GM21529 (cell line): ENCODE results near the gene SMARCB1.

Experiments used
- ATAC-seq: cut with Tn5 transposase; IDR thresholded peaks from one replicate; pipeline ENCODE4 v1.9.1; 2021; ENCODE audit not compliant: unreplicated experiment

The SMARCB1 gene

DNA sequence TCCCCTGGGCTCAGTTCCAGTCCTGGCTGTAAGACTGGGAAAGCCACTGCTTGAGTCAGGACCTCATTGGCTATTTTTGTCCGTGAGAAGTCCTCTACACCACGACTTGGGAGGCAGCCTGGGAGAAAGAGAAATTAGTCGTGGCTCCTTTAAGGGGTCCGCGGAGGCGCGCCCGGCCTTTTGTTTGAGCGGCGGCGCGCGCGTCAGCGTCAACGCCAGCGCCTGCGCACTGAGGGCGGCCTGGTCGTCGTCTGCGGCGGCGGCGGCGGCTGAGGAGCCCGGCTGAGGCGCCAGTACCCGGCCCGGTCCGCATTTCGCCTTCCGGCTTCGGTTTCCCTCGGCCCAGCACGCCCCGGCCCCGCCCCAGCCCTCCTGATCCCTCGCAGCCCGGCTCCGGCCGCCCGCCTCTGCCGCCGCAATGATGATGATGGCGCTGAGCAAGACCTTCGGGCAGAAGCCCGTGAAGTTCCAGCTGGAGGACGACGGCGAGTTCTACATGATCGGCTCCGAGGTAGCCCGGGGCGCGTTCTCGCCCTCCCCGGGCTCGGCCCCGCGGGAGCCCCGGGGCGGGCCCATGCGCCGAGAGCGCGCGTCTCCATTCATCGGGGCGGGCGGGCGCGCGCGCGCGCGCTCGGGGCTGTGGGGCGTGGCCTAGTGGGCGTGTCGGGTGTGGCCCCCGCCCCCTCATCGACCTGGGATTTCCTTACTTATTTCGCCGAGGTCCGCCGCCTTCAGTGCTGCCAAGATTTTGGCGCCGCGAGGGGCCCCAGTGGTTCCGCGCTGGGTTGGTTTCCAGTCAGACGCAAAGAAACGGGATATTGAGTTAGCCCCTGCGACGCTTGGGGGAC lies at the start of gene SMARCB1:
TSS of gene SMARCB1 (plus strand) at position 215 of the 848 bp plus-strand sequence. CDS start at position 419, 204 bp downstream.
- ATAC-seq: peak; percentile 65

DNA sequence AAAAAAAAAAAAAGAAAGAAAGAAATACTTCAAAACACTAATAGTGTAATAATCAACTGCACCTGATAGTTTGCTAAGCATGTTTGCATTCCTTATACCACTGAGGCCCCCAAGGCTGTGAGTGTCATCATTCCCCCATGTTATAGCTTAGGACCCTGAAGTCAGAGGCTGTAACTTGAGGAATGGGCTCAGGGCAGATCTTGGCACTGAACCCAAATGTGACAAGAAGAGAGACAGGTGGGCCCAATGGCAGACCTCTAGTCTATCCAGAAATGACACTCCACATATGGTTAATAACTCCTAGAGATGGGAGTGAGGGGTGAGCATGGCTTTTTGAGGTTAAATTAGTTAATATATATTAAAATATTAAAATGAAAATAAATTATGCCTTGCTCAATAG lies 49.1 kb upstream of the SMARCB1 start:
- ATAC-seq: no peak

DNA sequence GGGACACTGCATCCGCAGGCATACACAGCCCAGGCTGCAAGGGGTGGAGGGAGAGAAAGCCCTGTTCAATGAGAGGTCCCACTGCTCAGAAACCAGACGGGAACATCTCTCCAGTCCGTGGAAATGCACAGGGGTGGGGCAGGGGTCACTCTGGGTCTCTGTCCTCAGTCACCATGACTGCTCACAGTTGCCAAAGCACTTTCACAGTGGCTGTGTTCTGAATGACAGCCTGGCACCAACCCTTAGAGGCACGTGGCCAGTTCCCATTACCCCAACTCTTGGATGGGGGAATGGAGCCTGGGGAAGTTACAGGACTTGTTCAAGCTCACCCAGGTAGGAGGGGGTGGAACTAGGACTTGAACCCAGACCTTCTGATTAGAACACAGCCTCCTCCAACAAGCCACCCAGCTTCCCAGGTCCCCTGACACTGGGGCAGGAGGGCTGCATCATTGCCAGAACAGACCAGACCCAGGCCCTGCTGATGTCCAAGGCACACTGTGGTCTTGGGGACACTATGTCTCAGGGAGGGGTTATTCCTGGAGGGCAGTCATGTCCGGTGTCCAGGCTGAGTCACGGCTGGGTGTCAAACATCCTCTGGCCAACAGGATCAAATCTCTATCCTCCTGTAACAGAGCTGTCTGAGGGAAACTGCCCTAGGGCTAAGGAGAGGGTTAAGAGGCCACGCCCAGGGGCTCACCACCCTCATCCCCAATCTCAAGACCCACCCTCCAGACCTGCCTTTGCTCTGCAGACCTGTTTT lies 44.1 kb upstream of the SMARCB1 start:
- no peak for ATAC-seq

DNA sequence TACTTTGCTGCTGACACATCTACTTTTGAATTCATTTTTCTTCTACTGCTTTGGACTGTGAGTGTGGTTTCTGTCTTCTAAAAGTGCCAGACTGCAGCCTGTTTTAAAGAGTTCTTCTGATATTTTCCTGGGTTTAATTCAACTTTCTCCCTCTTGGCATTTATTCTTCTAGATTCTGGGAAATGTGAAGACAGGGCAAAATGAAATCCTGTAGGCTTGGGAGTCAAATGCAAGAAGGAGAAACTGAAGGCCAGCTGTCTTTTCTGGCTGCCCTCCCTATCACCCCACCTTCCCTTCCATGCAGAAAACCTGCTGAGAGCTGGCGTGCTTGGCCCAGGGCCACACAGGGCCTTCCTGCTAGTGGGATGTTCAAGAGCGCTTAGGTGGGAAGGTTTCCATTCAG lies 43.5 kb upstream of the SMARCB1 start:
- no peak for ATAC-seq

DNA sequence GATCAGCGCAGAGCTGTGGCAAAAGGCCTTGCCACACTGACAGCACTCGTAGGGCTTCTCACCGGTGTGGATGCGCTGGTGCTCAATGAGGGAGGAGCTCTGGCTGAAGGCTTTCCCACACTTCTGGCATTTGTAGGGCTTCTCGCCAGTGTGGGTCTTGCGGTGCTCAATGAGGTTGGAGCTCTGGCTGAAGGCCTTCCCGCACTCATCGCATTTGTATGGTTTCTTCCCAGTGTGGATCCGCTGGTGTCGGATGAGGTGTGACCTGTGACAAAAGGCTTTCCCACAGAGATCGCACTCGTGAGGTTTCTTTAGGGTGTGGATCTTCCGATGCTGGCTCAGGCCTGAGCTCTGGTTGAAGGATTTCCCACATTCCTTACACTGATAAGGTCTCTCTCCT lies 42.8 kb upstream of the SMARCB1 start:
- no peak for ATAC-seq

DNA sequence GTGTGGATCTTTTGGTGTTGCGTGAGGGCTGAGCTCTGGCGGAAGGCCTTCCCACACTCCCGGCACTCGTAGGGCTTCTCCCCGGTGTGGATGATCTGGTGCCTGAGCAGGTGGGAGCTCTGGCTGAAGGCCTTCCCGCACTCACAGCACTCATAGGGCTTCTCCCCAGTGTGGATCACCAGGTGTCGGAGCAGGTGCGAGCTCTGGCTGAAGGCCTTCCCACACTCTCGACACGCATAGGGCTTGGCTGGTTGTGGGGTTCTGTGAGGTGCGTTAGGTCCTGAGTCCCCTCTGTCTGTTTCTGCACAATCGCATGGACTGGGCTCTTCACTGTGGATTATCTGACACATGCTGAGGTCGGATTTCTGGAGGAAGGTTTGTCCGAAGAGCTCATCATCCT lies 42.3 kb upstream of the SMARCB1 start:
- ATAC-seq: no peak

DNA sequence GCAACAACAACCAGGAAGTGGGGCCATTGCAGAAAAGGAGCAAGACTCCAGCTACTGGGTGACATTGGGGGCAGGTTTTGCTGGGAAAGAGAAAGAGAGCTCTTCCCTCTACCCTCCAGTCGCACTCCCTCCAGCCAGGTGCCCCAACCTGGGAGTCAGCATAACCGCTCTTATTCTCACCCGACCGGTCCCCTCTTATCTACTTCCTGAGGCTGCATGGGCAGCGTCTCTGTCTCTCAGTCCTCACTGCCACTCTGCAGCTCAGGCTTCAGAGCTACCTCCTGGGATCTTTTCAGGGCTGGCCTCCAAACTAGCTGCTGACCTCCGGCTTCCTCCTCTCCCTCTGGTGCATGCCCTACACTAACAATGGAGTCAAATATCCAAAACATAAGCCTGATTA lies 41.0 kb upstream of the SMARCB1 start:
- no peak for ATAC-seq

DNA sequence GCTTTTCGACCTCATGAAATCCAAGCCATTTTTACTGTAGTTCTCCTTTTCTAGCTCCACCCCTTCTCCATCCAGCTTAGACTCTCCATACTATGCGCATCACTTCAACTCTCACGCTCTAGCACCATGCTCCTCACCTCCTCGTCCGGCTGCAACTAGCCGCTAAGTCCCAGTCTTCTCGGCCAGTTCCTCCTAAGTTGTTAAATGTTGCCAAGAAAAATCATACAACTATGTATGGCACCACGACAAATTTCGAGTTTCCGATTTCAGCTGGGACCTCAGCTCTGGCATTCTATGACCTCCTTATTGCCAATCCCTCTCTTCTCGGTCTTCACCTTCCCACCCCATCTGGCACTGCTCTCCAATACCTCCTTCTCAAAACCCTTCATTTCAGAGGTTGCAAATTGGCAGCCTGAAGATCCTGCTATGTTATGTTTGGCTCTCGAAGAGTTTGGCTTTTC lies 36.9 kb upstream of the SMARCB1 start:
- no peak for ATAC-seq

DNA sequence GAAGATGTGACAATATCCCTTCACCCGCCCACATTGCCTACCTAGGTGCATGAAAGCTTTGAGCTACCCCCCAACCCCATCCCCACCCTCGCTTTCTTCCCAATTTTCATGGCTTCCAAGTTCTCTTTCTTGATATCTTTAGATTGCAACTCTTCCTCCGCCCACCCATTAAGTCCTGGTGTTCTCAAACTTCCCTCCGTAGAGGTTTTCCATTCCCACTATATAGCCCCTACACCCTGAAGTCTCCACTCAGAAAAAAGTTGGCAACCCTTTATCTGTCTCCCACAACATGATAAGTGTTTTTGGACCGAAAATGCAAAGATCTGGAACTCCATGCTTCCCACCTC lies 36.4 kb upstream of the SMARCB1 start:
- ATAC-seq: no peak

DNA sequence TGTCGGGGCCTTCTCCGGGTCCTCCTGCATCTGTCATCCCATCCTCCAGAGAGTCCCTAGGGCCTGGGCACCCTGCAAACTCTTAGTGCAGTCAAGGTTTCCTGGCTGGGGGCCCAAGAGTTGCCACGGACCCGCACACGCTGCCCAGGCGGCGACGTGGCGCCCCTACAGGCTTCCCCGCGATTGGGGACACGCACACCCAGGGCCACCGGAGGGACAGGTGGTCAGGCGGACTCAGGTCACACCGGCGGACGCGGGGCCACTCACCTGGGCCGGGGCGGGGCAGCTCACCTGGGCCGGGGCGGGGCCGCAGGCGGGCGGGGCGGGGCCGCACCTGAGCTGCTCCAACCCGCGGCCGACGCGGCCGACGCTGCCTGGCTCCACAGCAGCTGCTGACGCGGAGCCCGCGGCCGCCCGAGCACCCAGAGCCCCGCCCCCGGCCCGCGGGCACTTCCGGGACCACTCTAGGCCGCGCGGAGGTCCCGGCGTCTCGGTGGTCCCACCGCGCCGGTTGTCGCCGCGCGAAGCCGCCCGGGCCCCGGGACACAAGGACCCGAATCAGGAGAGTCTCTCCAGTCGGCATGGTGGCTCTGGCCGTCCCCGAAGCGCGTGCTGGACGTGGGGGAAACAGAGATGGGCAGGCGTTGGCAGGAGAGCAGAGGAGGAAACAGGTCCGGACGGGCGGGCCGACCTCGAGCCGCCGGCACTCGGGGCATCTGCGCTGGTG lies 35.9 kb upstream of the SMARCB1 start, which contains the start of gene ZNF70:
TSS of gene ZNF70 (minus strand) at position 399 of the 727 bp plus-strand sequence. CDS start 5,972 bp downstream, outside the sequence.
- peak; percentile 79 for ATAC-seq

DNA sequence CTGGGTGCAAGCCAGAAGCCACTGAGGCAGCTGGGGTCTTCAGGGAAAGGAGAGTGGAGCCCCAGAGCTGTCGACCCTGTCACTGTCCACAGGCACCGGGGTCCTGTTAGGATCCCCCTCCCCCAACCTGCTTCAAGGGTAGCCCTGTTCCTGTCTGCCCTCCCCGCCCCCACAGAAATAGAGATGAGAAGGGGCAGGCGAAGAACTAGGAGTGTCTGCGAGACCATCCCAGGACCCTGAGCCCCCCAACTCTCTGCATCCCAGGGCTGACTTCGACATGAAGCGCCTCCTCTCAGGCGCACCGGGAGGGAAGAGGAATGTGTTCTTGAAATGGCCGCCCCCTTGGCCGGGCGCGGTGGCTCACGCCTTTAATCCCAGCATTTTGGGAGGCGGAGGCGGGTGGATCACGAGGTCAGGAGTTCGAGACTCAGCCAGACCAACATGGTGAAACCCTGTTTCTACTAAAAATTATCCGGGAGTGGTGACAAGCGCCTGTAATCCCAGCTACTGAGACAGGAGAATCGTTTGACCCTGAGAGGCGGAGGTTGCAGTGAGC lies 35.2 kb upstream of the SMARCB1 start:
- peak; percentile 12 for ATAC-seq

DNA sequence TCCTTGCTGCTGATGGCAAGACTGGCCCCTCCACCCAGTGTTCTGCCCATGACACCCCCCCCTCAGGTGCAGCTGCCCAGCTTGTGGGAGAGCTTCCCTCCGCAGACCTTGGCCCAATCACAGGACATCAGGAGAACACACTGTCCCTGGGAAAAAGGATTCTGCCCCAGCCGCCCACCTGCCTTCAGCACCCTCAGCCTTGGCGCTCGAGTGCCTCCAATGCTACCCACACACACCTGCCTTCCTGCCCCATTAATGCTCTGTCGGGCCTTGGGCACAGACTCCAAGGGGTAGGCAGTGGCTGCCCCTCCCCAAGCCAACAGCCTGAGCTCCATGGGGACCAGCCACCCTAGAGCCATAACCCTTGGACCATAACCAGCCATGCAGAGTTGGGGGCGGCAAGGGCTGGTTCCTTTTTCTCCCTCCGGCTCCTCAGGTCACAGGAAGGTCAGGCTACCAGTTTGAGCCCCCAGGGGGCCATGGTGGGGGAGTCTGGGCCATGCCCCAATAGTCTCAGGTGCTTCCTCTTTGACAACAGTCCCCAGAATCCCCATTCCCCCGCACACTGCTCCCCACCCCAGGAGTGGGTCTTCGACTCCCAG lies 34.6 kb upstream of the SMARCB1 start:
- ATAC-seq: no peak

DNA sequence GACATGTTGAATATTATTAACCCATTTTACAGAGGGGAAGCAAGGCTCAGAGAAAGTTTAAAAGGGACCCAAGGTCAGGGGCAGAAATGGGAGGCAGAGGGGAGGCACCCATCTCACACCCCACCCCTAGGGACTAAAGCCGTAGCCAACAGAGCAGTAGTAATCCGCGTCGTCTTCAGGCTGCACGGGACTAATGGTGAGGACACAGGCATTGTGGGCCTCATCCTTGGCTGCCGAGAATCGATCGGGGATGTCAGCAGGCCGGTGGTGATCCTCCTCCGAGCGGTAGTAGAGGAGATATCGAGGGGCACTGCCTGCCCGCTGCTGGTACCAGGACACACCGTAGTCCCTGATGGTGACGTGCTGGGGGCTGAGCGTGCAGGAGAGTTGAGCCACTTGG lies 34.0 kb upstream of the SMARCB1 start:
- ATAC-seq: no peak

DNA sequence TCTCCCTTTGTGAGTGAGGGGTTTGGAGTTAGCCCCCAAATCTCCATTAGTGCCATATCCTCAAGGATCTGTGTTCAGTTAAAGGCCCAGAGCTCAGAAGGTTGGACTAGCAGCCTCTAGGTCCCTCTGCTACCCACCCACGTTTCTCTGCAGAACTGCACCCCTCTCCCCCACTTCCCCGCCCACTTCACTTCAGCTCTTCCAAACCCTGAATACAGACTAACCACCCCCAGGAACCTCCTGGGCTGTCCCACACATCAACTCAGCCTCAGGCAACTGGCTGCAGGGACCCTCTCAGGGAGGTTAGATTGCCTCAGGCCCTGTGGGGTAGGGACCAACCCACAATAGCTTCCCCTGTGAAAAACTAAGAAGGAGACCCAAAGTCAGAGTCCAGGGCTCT lies 33.4 kb upstream of the SMARCB1 start:
- ATAC-seq: no peak

DNA sequence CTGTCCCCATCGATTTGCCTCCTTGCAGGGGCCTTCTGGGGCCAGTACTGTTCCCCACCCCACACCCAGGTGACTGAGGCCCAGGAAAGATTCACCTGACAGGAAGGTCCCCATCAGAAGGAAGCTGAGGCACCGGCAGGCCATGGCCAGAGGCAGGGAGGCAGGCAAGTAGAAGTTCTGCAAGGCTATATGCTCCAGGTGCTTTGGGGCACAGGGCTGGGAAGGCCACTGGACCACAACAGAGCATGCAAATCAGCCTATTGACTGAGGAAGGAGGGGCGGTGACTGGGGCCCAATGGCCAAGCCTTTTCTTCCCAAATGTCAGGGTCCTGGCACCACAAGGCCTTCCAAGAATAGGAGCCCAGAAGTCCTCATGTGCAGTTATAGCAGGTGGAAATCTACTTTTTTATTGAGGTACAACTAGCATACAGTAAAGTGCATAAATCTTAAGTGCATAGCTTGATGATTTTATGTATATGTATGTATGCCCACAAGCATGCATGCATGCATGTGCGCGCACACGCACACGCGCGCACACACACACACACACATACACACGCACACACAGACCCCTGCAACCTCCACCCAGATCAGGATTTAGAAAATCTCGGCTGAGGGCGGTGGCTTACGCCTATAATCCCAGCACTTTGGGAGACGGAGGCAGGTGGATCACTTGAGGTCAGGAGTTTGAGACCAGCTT lies 32.4 kb upstream of the SMARCB1 start, which contains the start of gene VPREB3:
TSS of gene VPREB3 (minus strand) at position 206 of the 700 bp plus-strand sequence. CDS start at position 144, 62 bp downstream.
- no peak for ATAC-seq

DNA sequence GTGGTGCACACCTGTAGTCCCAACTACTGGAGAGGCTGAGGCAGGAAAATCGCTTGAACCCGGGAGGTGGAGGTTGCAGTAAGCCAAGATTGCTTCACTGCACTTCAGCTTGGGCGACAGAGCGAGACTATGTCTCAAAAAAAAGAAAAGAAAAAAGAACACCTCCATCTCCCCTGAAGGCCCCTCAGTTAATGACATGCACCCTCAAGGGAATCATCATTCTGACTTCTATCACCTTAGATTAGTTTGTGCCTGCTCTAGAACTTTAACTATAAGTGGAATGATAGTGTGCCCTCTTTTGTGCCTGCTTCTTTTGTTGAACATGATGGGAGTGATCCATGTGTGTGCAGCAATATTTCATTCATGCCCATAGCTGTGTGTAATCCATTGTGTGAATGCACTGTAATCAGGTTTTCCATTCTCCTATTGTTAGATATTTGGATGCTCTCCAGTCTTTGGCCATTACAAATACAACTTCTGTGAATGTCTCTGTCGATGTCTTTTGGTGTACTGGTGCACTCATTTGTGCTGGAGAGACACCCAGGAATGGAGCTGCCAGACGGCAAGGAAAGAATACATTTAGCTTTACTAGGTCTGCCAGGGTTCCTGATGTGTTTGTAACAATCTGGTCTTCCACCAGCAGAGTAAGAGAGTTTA lies 31.7 kb upstream of the SMARCB1 start:
- no peak for ATAC-seq

DNA sequence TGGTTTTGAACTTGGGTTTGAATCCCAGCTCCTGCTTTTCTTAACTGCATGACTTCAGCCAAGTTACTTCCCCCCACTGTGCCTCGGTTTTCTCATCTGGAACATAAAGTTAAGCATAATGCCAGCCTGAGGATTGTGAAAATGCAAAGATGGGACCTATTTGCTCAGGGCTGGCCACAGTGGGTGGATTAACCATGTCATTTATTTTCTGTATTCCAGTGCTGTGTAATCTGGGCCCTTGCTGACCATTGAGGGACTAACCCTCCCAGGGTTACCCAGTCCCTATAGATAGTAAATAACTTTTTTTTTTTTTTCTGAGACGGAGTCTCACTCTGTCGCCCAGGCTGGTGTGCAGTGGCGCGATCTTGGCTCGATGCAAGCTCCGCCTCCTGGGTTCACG lies 31.1 kb upstream of the SMARCB1 start:
- no peak for ATAC-seq

DNA sequence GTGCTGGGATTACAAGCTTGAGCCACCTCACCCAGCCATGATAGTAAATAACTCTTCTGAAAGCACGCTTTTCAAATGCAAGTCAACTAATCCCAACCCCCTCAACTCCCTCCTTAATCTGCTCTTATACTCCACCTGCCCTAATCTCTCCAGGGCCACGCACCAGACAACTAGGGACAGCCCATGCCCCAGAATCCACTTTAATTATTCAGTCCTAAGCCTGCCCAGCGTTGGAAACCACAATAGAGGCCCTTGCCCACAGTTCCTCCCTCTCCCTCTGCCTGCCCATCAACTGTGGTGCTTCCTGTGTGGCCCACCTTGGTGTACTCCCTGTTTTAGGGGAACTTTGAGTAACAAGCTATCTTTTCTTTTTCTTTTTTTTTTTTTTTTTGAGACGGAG lies 29.9 kb upstream of the SMARCB1 start:
- ATAC-seq: no peak

DNA sequence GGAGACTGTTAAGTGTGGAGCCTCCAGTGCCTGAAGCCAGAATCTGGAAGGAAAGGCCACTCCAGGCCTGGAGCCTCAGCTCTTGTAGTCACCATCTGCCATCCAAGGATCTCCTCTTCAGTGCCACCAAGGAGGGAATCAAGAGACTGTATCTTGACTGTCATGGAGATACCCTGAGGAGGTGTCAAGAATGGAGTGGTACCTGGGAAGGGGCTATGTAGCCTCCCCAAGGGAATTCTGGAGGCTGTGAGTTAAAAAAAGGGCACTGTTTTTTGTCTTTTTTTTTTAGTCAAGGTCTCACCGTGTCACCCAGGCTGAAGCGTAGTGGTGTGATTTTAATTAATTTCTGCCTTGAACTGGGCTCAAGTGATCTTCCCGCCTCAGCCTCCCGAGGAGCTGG lies 27.2 kb upstream of the SMARCB1 start:
- no peak for ATAC-seq
